ENCODE data around the gene ZCCHC24.
"Not testable (repeated sequence)": the region's sequence is repeated elsewhere in the genome, so short reads cannot be mapped to it uniquely, and the experiment has no call there.

The ZCCHC24 gene

GRCh38 chr10:79472449-79472848 is 27.0 kb upstream of the ZCCHC24 start:
- DNase-seq = no peak

- no peak for DNase-seq
Measured at GRCh38 chr10:79471776-79472175, 26.4 kb upstream of the ZCCHC24 start.

- DNase-seq = no peak
Measured at GRCh38 chr10:79470096-79470495, 24.7 kb upstream of the ZCCHC24 start.

GRCh38 chr10:79468841-79469585 is 23.6 kb upstream of the ZCCHC24 start:
- DNase-seq = no peak

- DNase-seq = no peak
Measured at GRCh38 chr10:79468015-79468560, 22.7 kb upstream of the ZCCHC24 start.

GRCh38 chr10:79465341-79465740 is 19.9 kb upstream of the ZCCHC24 start:
- DNase-seq = no peak

- no peak for DNase-seq
Measured at GRCh38 chr10:79463578-79464496, 18.4 kb upstream of the ZCCHC24 start.

GRCh38 chr10:79460687-79461086 is 15.3 kb upstream of the ZCCHC24 start:
- no peak for DNase-seq

- no peak for DNase-seq
Measured at GRCh38 chr10:79459243-79459642, 13.8 kb upstream of the ZCCHC24 start.

GRCh38 chr10:79458483-79458882 is 13.1 kb upstream of the ZCCHC24 start:
- DNase-seq = no peak

- no peak for DNase-seq
Measured at GRCh38 chr10:79457256-79457785, 11.9 kb upstream of the ZCCHC24 start.

- no peak for DNase-seq
Measured at GRCh38 chr10:79454259-79454658, 8.8 kb upstream of the ZCCHC24 start.

GRCh38 chr10:79453392-79453791 is 8.0 kb upstream of the ZCCHC24 start:
- no peak for DNase-seq

GRCh38 chr10:79452174-79452611 is 6.8 kb upstream of the ZCCHC24 start:
- no peak for DNase-seq

- DNase-seq = no peak
Measured at GRCh38 chr10:79451046-79451699, 5.7 kb upstream of the ZCCHC24 start.

- no peak for DNase-seq
Measured at GRCh38 chr10:79449181-79450146, 4.0 kb upstream of the ZCCHC24 start.

GRCh38 chr10:79448732-79449049 is 3.3 kb upstream of the ZCCHC24 start:
- no peak for DNase-seq

GRCh38 chr10:79447911-79448731 is 2.7 kb upstream of the ZCCHC24 start:
- no peak for DNase-seq

GRCh38 chr10:79447249-79447648 is 1.8 kb upstream of the ZCCHC24 start:
- DNase-seq = not testable (repeated sequence)

GRCh38 chr10:79446758-79447084 is 1.3 kb upstream of the ZCCHC24 start:
- DNase-seq = no peak

Data from CD4-positive, alpha-beta T cell treated with Interleukin-17A for 1 hour (primary cell).